H9 (cell line): Measurements from ENCODE around the gene DNAJB9. TPM values are rescaled to one million over a fixed set of nuclear protein-coding genes. Genes with fewer than 3 reads are reported as not detected.

Source experiments
- DNase-seq: peaks from one replicate; pipeline ENCODE4 v3.0.0-alpha.2; 2017
- H2AFZ ChIP-seq: one replicate; pipeline ENCODE4 v1.6.1; 2013; ENCODE audit warnings: mild to moderate bottlenecking, low read length, control low read depth, moderate library complexity
- H2AK5ac ChIP-seq: 2 replicates; pipeline ENCODE4 v1.6.1; 2013; ENCODE audit warnings: low read length, control low read depth, mixed read lengths; ENCODE audit not compliant: insufficient read length
- H2BK120ac ChIP-seq: one replicate; pipeline ENCODE4 v1.6.1; 2013; ENCODE audit warnings: low read depth, mild to moderate bottlenecking, low read length, control low read depth, inconsistent platforms; ENCODE audit not compliant: poor library complexity, severe bottlenecking
- H2BK12ac ChIP-seq: 2 replicates; pipeline ENCODE4 v1.6.1; 2013; ENCODE audit warnings: low read length, control low read depth, mixed read lengths, low read depth; ENCODE audit not compliant: insufficient read length
- H2BK15ac ChIP-seq: 2 replicates; pipeline ENCODE4 v1.6.1; 2013; ENCODE audit warnings: low read depth, low read length, control low read depth
- H2BK20ac ChIP-seq: one replicate; pipeline ENCODE4 v1.6.1; 2013; ENCODE audit warnings: low read depth, mild to moderate bottlenecking, low read length, control low read depth, inconsistent platforms; ENCODE audit not compliant: poor library complexity, severe bottlenecking
- H2BK5ac ChIP-seq: 2 replicates; pipeline ENCODE4 v1.6.1; 2013; ENCODE audit warnings: low read length, control low read depth, mixed read lengths; ENCODE audit not compliant: insufficient read length
- H3K14ac ChIP-seq: 2 replicates; pipeline ENCODE4 v1.6.1; 2013; ENCODE audit warnings: low read length, control low read depth; ENCODE audit not compliant: insufficient read depth
- H3K18ac ChIP-seq: 2 replicates; pipeline ENCODE4 v1.6.1; 2013; ENCODE audit warnings: low read depth, mild to moderate bottlenecking, mixed read lengths, low read length, control low read depth; ENCODE audit not compliant: insufficient read length
- H3K23ac ChIP-seq: 2 replicates; pipeline ENCODE4 v1.6.1; 2013; ENCODE audit warnings: low read length, control low read depth, mixed read lengths, low read depth; ENCODE audit not compliant: insufficient read length
- H3K23me2 ChIP-seq: 2 replicates; pipeline ENCODE4 v1.6.1; 2013; ENCODE audit warnings: low read depth, mild to moderate bottlenecking, mixed read lengths, low read length, control low read depth; ENCODE audit not compliant: insufficient read length, poor library complexity, severe bottlenecking
- H3K27ac ChIP-seq: 2 replicates; pipeline ENCODE4 v1.5.1; 2013; ENCODE audit warnings: low read length, control low read depth, mixed read lengths, low read depth; ENCODE audit not compliant: insufficient read length
- H3K27me3 ChIP-seq: 2 replicates; pipeline ENCODE4 v1.6.1; 2013; ENCODE audit warnings: low read length, control low read depth, inconsistent platforms; ENCODE audit not compliant: insufficient read depth
- H3K4ac ChIP-seq: 2 replicates; pipeline ENCODE4 v1.6.1; 2013; ENCODE audit warnings: low read depth, mild to moderate bottlenecking, control low read depth, inconsistent platforms, low read length, moderate library complexity
- H3K4me1 ChIP-seq: 2 replicates; pipeline ENCODE4 v1.6.1; 2013; ENCODE audit warnings: low read length, control low read depth, inconsistent platforms; ENCODE audit not compliant: insufficient read depth
- H3K4me2 ChIP-seq: 2 replicates; pipeline ENCODE4 v1.6.1; 2013; ENCODE audit warnings: low read length, control low read depth, mixed read lengths; ENCODE audit not compliant: insufficient read length, insufficient read depth
- H3K56ac ChIP-seq: 2 replicates; pipeline ENCODE4 v1.6.1; 2013; ENCODE audit warnings: low read depth, mild to moderate bottlenecking, mixed read lengths, low read length, control low read depth; ENCODE audit not compliant: insufficient read length
- H3K79me1 ChIP-seq: 2 replicates; pipeline ENCODE4 v1.6.1; 2013; ENCODE audit warnings: low read depth, mild to moderate bottlenecking, moderate library complexity, low read length, control low read depth, inconsistent platforms; ENCODE audit not compliant: insufficient read depth, poor library complexity, severe bottlenecking
- H3K79me2 ChIP-seq: 2 replicates; pipeline ENCODE4 v1.6.1; 2013; ENCODE audit warnings: low read length, control low read depth, inconsistent platforms; ENCODE audit not compliant: insufficient read depth
- H3K9ac ChIP-seq: 2 replicates; pipeline ENCODE4 v1.6.1; 2013; ENCODE audit warnings: low read length, control low read depth, mixed read lengths; ENCODE audit not compliant: insufficient read length; ENCODE audit errors: extremely low read depth
- H3K9me3 ChIP-seq: one replicate; pipeline ENCODE4 v1.6.1; 2013; ENCODE audit warnings: low read depth, low read length, inconsistent platforms; ENCODE audit not compliant: control insufficient read depth
- H3T11ph ChIP-seq: one replicate; pipeline ENCODE4 v1.6.1; 2013; ENCODE audit warnings: mild to moderate bottlenecking, low read length, control low read depth, inconsistent platforms
- H4K20me1 ChIP-seq: one replicate; pipeline ENCODE4 v1.6.1; 2013; ENCODE audit not compliant: control insufficient read depth, insufficient read length, insufficient read depth
- H4K5ac ChIP-seq: 2 replicates; pipeline ENCODE4 v1.6.1; 2013; ENCODE audit warnings: low read depth, mild to moderate bottlenecking, mixed read lengths, low read length, control low read depth; ENCODE audit not compliant: insufficient read length
- H4K8ac ChIP-seq: replicated peaks from 2 replicates; pipeline ENCODE4 v1.6.1; 2013; ENCODE audit warnings: low read length, control low read depth, mixed read lengths, low read depth; ENCODE audit not compliant: insufficient read length
- H4K91ac ChIP-seq: 2 replicates; pipeline ENCODE4 v1.6.1; 2013; ENCODE audit warnings: low read depth, mild to moderate bottlenecking, moderate library complexity, mixed read lengths, low read length, control low read depth; ENCODE audit not compliant: insufficient read length
- H3K27ac Mint-ChIP-seq, 3 experiments: 2 replicates in 2 of 3; 3 replicates in 1 of 3; pipeline ENCODE4 v1.8.0; 2020 to 2021; ENCODE audit warnings: mixed read lengths in 3 of 3, mild to moderate bottlenecking in 1 of 3, moderate library complexity in 1 of 3
- H3K27me3 Mint-ChIP-seq: 2 replicates; pipeline ENCODE4 v1.8.0; 2021; ENCODE audit warnings: low read depth, mild to moderate bottlenecking, moderate library complexity, mixed read lengths
- H3K36me3 Mint-ChIP-seq, 3 experiments: 2 replicates in 2 of 3; 3 replicates in 1 of 3; pipeline ENCODE4 v1.8.0; 2020 to 2021; ENCODE audit warnings: low read depth in 3 of 3, mixed read lengths in 3 of 3; ENCODE audit not compliant: insufficient read depth in 1 of 3
- H3K4me1 Mint-ChIP-seq, 2 experiments: 2 replicates each; pipeline ENCODE4 v1.8.0; 2020; ENCODE audit warnings: mixed read lengths in 2 of 2
- H3K4me3 Mint-ChIP-seq, 2 experiments: 2 replicates in 1 of 2; 3 replicates in 1 of 2; pipeline ENCODE4 v1.8.0; 2020 to 2021; ENCODE audit warnings: mild to moderate bottlenecking in 2 of 2, mixed read lengths in 2 of 2, moderate library complexity in 1 of 2
- H3K9me3 Mint-ChIP-seq, 2 experiments: 2 replicates in 1 of 2; 3 replicates in 1 of 2; pipeline ENCODE4 v1.8.0; 2020; ENCODE audit warnings: mild to moderate bottlenecking in 2 of 2, mixed read lengths in 2 of 2, moderate library complexity in 1 of 2
- WGBS: extraction: QIAGEN DNeasy Blood & Tissue Kit; methylation state at CpG from one replicate; pipeline ENCODE4 v1.1.7; 2013; ENCODE audit warnings: missing lambda C conversion rate, low lambda C conversion rate, mixed read lengths; ENCODE audit not compliant: insufficient read length; ENCODE audit errors: extremely low coverage; 5-methylcytosine and 5-hydroxymethylcytosine counted together
- total RNA-seq: library from RNA; stranded (reverse); gene quantifications from 2 replicates; pipeline ENCODE4 v1.2.1, GENCODE V29; 2021
- TF ChIP-seq, protein P1 (sequence below): fragments of 200-600 bp; sonication (generic); conservative IDR thresholded peaks from 3 replicates; pipeline ENCODE4 v1.8.0; 2021; ENCODE audit warnings: antibody characterized with exemption, mild to moderate bottlenecking

DNAJB9 gene
- total RNA-seq, 1 experiment from 2014 or later = 11.3 TPM

DNA sequence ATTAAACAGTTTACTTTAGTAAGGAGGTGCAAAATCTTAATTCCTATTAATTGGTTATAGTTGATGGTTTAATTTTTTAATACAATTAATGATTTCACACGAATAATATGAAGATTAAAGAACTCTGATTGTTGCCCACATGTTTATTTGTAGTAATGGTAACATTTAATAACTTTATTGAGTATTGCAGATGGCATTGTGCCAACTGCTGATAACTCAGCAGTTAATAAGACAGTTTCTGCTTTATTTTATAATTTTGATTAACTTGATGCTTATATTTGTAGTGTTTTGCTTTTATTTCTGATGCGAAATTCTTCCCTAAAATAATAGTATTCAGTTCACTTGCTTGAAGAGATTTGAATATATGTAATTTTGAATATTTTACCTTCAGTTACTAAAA, 2.8 kb downstream of the DNAJB9 start:
- no peaks in the 10 kb centered on the region for H3K9me3 ChIP-seq
- TF ChIP-seq, protein P1, sequence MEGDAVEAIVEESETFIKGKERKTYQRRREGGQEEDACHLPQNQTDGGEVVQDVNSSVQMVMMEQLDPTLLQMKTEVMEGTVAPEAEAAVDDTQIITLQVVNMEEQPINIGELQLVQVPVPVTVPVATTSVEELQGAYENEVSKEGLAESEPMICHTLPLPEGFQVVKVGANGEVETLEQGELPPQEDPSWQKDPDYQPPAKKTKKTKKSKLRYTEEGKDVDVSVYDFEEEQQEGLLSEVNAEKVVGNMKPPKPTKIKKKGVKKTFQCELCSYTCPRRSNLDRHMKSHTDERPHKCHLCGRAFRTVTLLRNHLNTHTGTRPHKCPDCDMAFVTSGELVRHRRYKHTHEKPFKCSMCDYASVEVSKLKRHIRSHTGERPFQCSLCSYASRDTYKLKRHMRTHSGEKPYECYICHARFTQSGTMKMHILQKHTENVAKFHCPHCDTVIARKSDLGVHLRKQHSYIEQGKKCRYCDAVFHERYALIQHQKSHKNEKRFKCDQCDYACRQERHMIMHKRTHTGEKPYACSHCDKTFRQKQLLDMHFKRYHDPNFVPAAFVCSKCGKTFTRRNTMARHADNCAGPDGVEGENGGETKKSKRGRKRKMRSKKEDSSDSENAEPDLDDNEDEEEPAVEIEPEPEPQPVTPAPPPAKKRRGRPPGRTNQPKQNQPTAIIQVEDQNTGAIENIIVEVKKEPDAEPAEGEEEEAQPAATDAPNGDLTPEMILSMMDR = no peak
- peaks cover 3% of the 10 kb centered on the region for H3K79me1 ChIP-seq
- H4K91ac ChIP-seq = no peak overlapping the region
- H3K23me2 ChIP-seq = peaks cover 14% of the 10 kb centered on the region
- H3K4me1 ChIP-seq = no peaks in the 10 kb centered on the region
- H2BK12ac ChIP-seq = no peak overlapping the region
- H2AK5ac ChIP-seq = no peak overlapping the region
- Mint-ChIP-seq H3K36me3 (peaks cover 15 to 34% (median 33%) of the 10 kb centered on the region in 3 experiments; a peak in 6 of 7 replicates), H3K27ac (no peak overlapping the region), H3K4me3 (no peak overlapping the region), H3K27me3 (no peaks in the 10 kb centered on the region; the same call in 1 of the 2 replicates), H3K9me3 (peaks cover 0 to 2% of the 10 kb centered on the region in 2 experiments; a peak in 2 of 5 replicates), H3K4me1 (peaks cover 21 to 22% of the 10 kb centered on the region in 2 experiments)
- no peak overlapping the region for H3K14ac ChIP-seq
- no peak overlapping the region for H4K5ac ChIP-seq
- H3K27me3 ChIP-seq = no peaks in the 10 kb centered on the region
- no peak overlapping the region for H3T11ph ChIP-seq
- no peak overlapping the region for H3K9ac ChIP-seq
- no peak overlapping the region for H2BK5ac ChIP-seq
- H4K8ac ChIP-seq = no peak overlapping the region
- H3K18ac ChIP-seq = no peak overlapping the region
- H2BK15ac ChIP-seq = no peak overlapping the region
- no peak overlapping the region for H3K27ac ChIP-seq
- no peak overlapping the region for H2BK20ac ChIP-seq
- H3K79me2 ChIP-seq = peaks cover 5% of the 10 kb centered on the region; the same call in 1 of the 2 replicates
- H2AFZ ChIP-seq = no peak overlapping the region
- H3K4ac ChIP-seq = no peak overlapping the region
- H3K4me2 ChIP-seq = no peak overlapping the region
- no peak overlapping the region for H3K23ac ChIP-seq
- no CpG with 5 or more reads among the region's 2 CpGs for WGBS
- no peak for DNase-seq
- no peak overlapping the region for H2BK120ac ChIP-seq
- H4K20me1 ChIP-seq = no peaks in the 10 kb centered on the region
- H3K56ac ChIP-seq = no peak overlapping the region
